GM23248 (cell line): ENCODE data around the gene UVRAG.

ENCODE experiments used
- EZH2 ChIP-seq: fragments of 200-600 bp; sonication (generic); IDR thresholded peaks from 2 replicates; pipeline ENCODE4 v1.6.1; 2018; ENCODE audit warnings: antibody characterized with exemption, mild to moderate bottlenecking; ENCODE audit not compliant: insufficient read depth, poor library complexity, severe bottlenecking
- EZH2phosphoT487 ChIP-seq: fragments of 200-600 bp; sonication (generic); IDR thresholded peaks from 2 replicates; pipeline ENCODE4 v1.6.1; 2018; ENCODE audit warnings: antibody characterized with exemption, moderate library complexity, mild to moderate bottlenecking, low read depth; ENCODE audit not compliant: insufficient read depth

GRCh38 chr11:76186776-76187279 is 371.8 kb downstream of the UVRAG start:
- TF ChIP-seq EZH2, result no peak
- no peak for TF ChIP-seq EZH2phosphoT487
